Measurements from ENCODE around the gene CALM3. TPM values are rescaled to one million over a fixed set of nuclear protein-coding genes. Genes with fewer than 3 reads are reported as not detected.

CALM3 gene
- polyA plus RNA-seq, 1 donor, result 401 TPM

- Histone ChIP-seq H3K36me3 (ENCODE audit: control insufficient read depth, insufficient read depth, low read length) (no peaks in the 10 kb centered on the region), H3K4me3 (ENCODE audit: low read length) (peak overlapping the region; percentile 25), H3K4me1 (ENCODE audit: control insufficient read depth, insufficient read depth, low read length) (peaks cover 31% of the 10 kb centered on the region), H3K27me3 (ENCODE audit: control insufficient read depth, insufficient read depth, low read length) (peaks cover 70% of the 10 kb centered on the region), H3K9me3 (ENCODE audit: control insufficient read depth, low read depth, low read length) (peaks cover 7% of the 10 kb centered on the region), H3K27ac (ENCODE audit: low read length) (no peak overlapping the region)
- no CpG with 5 or more reads among the region's 23 CpGs for WGBS (ENCODE audit: insufficient coverage, low lambda C conversion rate)
- no peak for DNase-seq
These were observed 33.6 kb downstream of the CALM3 start for GRCh38 chr19:46634656-46635218.

DNA sequence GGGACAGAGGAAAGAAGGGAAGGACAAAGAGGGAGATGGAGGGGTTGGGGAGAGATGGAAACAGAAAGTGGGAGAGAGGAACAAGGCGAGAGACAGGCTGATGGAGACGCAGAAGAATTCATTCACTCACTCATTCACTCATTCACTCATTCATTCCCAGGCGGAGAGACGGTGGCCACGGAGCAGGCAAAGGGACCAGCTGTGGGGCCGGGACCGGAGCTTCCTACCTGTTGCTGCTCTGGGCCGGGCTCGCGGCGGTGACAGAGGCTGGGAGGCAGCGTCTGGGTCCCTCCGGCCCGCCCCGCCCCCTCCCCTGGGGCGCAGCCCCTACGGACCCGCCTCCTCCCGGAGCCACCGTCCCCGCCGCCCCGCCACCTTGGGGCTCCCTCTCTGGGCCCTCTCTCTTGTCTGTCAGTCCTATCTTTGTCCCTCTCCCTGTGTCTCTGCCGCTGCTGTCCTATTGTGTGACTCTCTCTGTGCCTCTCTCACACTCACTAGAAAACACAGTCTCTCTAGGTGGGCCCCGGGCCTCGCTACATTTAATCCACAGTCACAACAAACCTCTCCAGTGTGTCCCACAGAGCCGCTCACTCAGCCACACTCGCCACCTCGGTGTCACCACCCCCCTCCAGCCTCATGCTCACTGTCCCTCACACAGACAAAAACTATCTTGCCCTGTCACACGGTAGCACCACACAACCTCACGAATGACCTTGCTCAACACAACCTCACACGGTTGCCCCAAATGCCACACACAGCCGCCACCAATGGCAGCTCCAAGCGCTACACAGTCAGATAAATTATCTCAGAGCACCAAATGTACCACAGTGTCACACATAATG lies 35.0 kb downstream of the CALM3 start, which contains the start of gene GNG8:
TSS of gene GNG8 (minus strand) at position 283 of the 842 bp plus-strand sequence. CDS start 1,520 bp downstream, outside the sequence.
- Histone ChIP-seq H3K4me3 (ENCODE audit: low read length) (no peak within 1 kb of the TSS), H3K36me3 (ENCODE audit: control insufficient read depth, insufficient read depth, low read length) (no peaks in the 10 kb centered on the region), H3K27ac (ENCODE audit: low read length) (no peak within 1 kb of the TSS), H3K4me1 (ENCODE audit: control insufficient read depth, insufficient read depth, low read length) (peaks cover 35% of the 10 kb centered on the region), H3K27me3 (ENCODE audit: control insufficient read depth, insufficient read depth, low read length) (peaks cover 80% of the 10 kb centered on the region), H3K9me3 (ENCODE audit: control insufficient read depth, low read depth, low read length) (peaks cover 7% of the 10 kb centered on the region)
- no peak for DNase-seq
- WGBS (ENCODE audit: insufficient coverage, low lambda C conversion rate), result no CpG with 5 or more reads among the region's 34 CpGs

DNA sequence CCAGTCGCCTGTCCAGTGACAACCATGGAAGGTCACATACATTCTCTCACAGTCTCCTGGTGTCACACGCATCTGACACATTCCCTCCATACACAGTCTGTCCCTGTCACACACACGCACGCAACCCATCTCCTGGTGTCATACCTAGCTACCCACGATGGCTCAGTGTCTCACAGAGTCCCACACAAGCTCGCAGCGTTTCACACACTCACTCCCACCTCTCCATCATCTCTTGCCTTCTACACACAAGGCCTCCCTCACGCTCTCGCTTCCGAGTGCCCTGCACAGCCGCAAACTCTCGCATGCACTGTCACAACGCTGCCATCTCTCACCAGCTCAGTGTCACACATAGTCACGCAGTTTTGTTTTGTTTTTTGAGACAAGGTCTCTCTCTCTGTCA lies 36.1 kb downstream of the CALM3 start:
- H3K4me3 ChIP-seq (ENCODE audit: low read length), result no peak overlapping the region
- DNase-seq, result no peak
- H3K9me3 ChIP-seq (ENCODE audit: control insufficient read depth, low read depth, low read length), result peaks cover 7% of the 10 kb centered on the region
- no peak overlapping the region for H3K27ac ChIP-seq (ENCODE audit: low read length)
- peaks cover 75% of the 10 kb centered on the region for H3K27me3 ChIP-seq (ENCODE audit: control insufficient read depth, insufficient read depth, low read length)
- peaks cover 35% of the 10 kb centered on the region for H3K4me1 ChIP-seq (ENCODE audit: control insufficient read depth, insufficient read depth, low read length)
- no peaks in the 10 kb centered on the region for H3K36me3 ChIP-seq (ENCODE audit: control insufficient read depth, insufficient read depth, low read length)
- WGBS (ENCODE audit: insufficient coverage, low lambda C conversion rate), result 80% methylated on average over 1 of the region's 14 CpGs

DNA sequence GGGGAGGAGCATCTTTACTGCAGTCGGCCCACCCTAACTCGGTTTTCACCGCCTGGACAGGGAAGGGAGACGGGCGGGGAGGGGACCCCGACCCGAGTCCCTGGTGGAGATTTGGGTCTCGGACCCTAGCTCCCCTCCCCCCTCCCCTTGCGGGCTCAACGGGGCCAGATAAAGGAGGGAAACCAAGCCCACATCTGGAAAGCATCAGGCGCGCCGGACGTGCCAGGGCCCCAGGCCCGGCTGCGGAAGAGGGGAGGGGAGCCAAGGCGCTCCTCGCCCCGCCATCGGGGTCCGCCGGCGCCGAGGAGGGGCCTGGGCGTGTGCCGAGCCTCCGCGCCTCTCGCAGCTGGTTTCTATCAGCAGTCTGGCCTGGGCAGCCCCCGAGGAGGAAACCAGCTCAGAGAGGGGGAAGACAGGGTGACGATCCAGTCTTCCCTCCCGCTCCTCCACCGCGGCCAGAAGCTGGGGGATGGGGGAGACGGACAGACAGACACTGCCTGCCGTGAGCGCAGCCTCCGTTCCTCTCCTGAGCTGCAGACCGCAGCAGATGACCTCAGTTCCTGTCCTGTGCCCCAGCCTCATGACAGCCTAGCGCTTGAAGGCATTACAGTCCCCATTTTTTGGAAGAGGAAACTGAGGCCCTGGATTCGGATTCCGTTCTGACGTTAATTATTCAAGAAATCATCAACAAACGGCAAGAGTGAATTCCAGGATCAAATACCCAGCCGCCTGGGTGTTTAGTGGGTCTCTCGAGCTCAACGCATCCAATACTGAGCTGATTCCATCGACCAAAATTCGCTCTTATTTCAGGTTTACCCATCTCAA lies 38.4 kb downstream of the CALM3 start:
- H3K27ac ChIP-seq (ENCODE audit: low read length), result peak overlapping the region; percentile 90
- H3K9me3 ChIP-seq (ENCODE audit: control insufficient read depth, low read depth, low read length), result peaks cover 5% of the 10 kb centered on the region
- peaks cover 58% of the 10 kb centered on the region for H3K27me3 ChIP-seq (ENCODE audit: control insufficient read depth, insufficient read depth, low read length)
- H3K4me1 ChIP-seq (ENCODE audit: control insufficient read depth, insufficient read depth, low read length), result peaks cover 23% of the 10 kb centered on the region
- peak overlapping the region; percentile 39 for H3K4me3 ChIP-seq (ENCODE audit: low read length)
- no peaks in the 10 kb centered on the region for H3K36me3 ChIP-seq (ENCODE audit: control insufficient read depth, insufficient read depth, low read length)
- WGBS (ENCODE audit: insufficient coverage, low lambda C conversion rate), result no CpG with 5 or more reads among the region's 49 CpGs
- peak; percentile 64 to 70 for DNase-seq

GRCh38 chr19:46640656-46641055 lies 39.5 kb downstream of the CALM3 start:
- H3K9me3 ChIP-seq (ENCODE audit: control insufficient read depth, low read depth, low read length), result no peaks in the 10 kb centered on the region
- H3K36me3 ChIP-seq (ENCODE audit: control insufficient read depth, insufficient read depth, low read length), result no peaks in the 10 kb centered on the region
- no peak overlapping the region for H3K4me3 ChIP-seq (ENCODE audit: low read length)
- H3K27me3 ChIP-seq (ENCODE audit: control insufficient read depth, insufficient read depth, low read length), result peaks cover 51% of the 10 kb centered on the region
- H3K4me1 ChIP-seq (ENCODE audit: control insufficient read depth, insufficient read depth, low read length), result peaks cover 21% of the 10 kb centered on the region
- DNase-seq, result no peak
- WGBS (ENCODE audit: insufficient coverage, low lambda C conversion rate), result no CpG with 5 or more reads among the region's 2 CpGs
- H3K27ac ChIP-seq (ENCODE audit: low read length), result no peak overlapping the region

DNA sequence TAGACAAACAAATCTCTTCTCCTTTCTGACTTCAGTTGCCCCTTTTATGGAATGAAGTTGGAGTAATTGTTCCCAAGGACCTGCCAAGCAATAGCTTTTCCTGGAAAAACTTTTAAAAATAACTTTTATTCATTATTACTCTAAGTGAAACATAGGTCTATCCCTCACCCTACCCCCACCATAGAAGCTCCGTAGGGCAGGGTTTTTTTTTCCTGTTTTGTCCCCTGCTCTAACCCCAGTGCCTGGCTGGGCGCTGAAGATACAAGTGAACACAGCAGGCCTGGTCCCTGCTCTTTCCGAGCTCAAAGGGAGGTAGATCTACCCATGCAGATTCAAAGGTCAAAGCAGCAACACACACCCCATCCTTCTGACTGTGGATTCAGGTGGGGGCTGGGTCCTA lies 43.6 kb downstream of the CALM3 start:
- Histone ChIP-seq H3K4me3 (ENCODE audit: low read length) (no peak overlapping the region), H3K27me3 (ENCODE audit: control insufficient read depth, insufficient read depth, low read length) (peaks cover 37% of the 10 kb centered on the region), H3K27ac (ENCODE audit: low read length) (no peak overlapping the region), H3K4me1 (ENCODE audit: control insufficient read depth, insufficient read depth, low read length) (peaks cover 7% of the 10 kb centered on the region), H3K36me3 (ENCODE audit: control insufficient read depth, insufficient read depth, low read length) (no peaks in the 10 kb centered on the region), H3K9me3 (ENCODE audit: control insufficient read depth, low read depth, low read length) (peaks cover 5% of the 10 kb centered on the region)
- no peak for DNase-seq
- whole genome bisulfite sequencing (ENCODE audit: insufficient coverage, low lambda C conversion rate), result no CpG with 5 or more reads among the region's 3 CpGs

DNA sequence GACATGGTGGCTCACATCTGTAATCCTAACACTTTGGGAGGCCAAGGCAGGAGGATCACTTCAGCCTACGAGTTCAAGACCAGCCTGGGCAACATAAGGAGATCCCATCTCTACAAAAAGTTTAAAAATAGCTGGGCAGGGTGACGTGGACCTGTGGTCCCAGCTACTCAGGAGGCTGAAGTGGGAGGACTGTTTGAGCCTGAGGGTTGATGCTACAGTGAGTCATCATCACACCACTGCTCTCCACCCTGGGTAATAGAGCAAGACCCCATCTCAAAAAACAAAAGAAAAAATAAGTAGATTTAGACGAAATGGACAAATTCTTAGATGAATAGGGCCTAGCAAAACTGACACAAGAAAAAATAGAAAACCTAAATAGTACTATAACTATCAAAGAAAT lies 45.3 kb downstream of the CALM3 start:
- no peak overlapping the region for H3K27ac ChIP-seq (ENCODE audit: low read length)
- H3K4me1 ChIP-seq (ENCODE audit: control insufficient read depth, insufficient read depth, low read length), result peaks cover 3% of the 10 kb centered on the region
- peaks cover 36% of the 10 kb centered on the region for H3K27me3 ChIP-seq (ENCODE audit: control insufficient read depth, insufficient read depth, low read length)
- 100% methylated on average over 1 of the region's 3 CpGs for WGBS (ENCODE audit: insufficient coverage, low lambda C conversion rate)
- no peaks in the 10 kb centered on the region for H3K36me3 ChIP-seq (ENCODE audit: control insufficient read depth, insufficient read depth, low read length)
- H3K4me3 ChIP-seq (ENCODE audit: low read length), result no peak overlapping the region
- peaks cover 5% of the 10 kb centered on the region for H3K9me3 ChIP-seq (ENCODE audit: control insufficient read depth, low read depth, low read length)
- no peak for DNase-seq

GRCh38 chr19:46648060-46648960 lies 47.2 kb downstream of the CALM3 start:
- WGBS (ENCODE audit: insufficient coverage, low lambda C conversion rate), result no CpG with 5 or more reads among the region's 63 CpGs
- Histone ChIP-seq H3K27ac (ENCODE audit: low read length) (no peak overlapping the region), H3K4me3 (ENCODE audit: low read length) (no peak overlapping the region), H3K27me3 (ENCODE audit: control insufficient read depth, insufficient read depth, low read length) (peaks cover 46% of the 10 kb centered on the region), H3K9me3 (ENCODE audit: control insufficient read depth, low read depth, low read length) (peaks cover 5% of the 10 kb centered on the region), H3K36me3 (ENCODE audit: control insufficient read depth, insufficient read depth, low read length) (peaks cover 4% of the 10 kb centered on the region), H3K4me1 (ENCODE audit: control insufficient read depth, insufficient read depth, low read length) (peaks cover 3% of the 10 kb centered on the region)
- no peak for DNase-seq

GRCh38 chr19:46648961-46649960 lies 48.1 kb downstream of the CALM3 start:
- WGBS (ENCODE audit: insufficient coverage, low lambda C conversion rate), result no CpG with 5 or more reads among the region's 144 CpGs

More at GRCh38 chr19:46648961-46649960, 48.1 kb downstream of the CALM3 start:
- no peak overlapping the region for H3K4me3 ChIP-seq (ENCODE audit: low read length)
- peaks cover 5% of the 10 kb centered on the region for H3K9me3 ChIP-seq (ENCODE audit: control insufficient read depth, low read depth, low read length)
- DNase-seq, result no peak
- H3K27me3 ChIP-seq (ENCODE audit: control insufficient read depth, insufficient read depth, low read length), result peaks cover 48% of the 10 kb centered on the region
- H3K27ac ChIP-seq (ENCODE audit: low read length), result no peak overlapping the region
- peaks cover 1% of the 10 kb centered on the region for H3K4me1 ChIP-seq (ENCODE audit: control insufficient read depth, insufficient read depth, low read length)
- peaks cover 4% of the 10 kb centered on the region for H3K36me3 ChIP-seq (ENCODE audit: control insufficient read depth, insufficient read depth, low read length)

Measured in large intestine (tissue), 3 donors.